Measurements from ENCODE around the gene LIAS.

- TF ChIP-seq CTCF (IDR thresholded peaks at IDR 0.05 in 2 of 3, conservative IDR thresholded peaks at IDR 0.05 in 1 of 3; ENCODE audit: borderline replicate concordance in 1 of 3, insufficient read depth in 1 of 3, low read depth in 2 of 3, low read length in 2 of 3) (no peak), POLR2AphosphoS5 (IDR thresholded peaks at IDR 0.05; ENCODE audit: low read depth, low read length) (peak; percentile 98), POLR2A (IDR thresholded peaks at IDR 0.05; ENCODE audit: borderline replicate concordance, extremely low read depth, insufficient read depth, insufficient read length) (peak; percentile 97), TCF7L2 (IDR thresholded peaks at IDR 0.05; ENCODE audit: borderline replicate concordance, extremely low read depth, insufficient read depth, insufficient read length) (no peak), ELF1 (IDR thresholded peaks at IDR 0.05; ENCODE audit: borderline replicate concordance, low read depth) (no peak), ZNF274 (IDR thresholded peaks at IDR 0.05; ENCODE audit: low read depth, low read length) (no peak), REST (IDR thresholded peaks at IDR 0.05; ENCODE audit: low read depth) (no peak), ATF3 (IDR thresholded peaks at IDR 0.05) (no peak), CEBPB (IDR thresholded peaks at IDR 0.05; ENCODE audit: low read depth) (peak; percentile 44; the same call in 1 of the 2 replicates)
These were observed at the start of gene LIAS, which contains the start of gene RPL9 for GRCh38 chr4:39458505-39459300.
